Trophoblast cell (in vitro differentiated cells and primary cell): ENCODE data around the gene IL16.
A peak's percentile ranks its signal among the peaks of the same experiment; 100 is the strongest.
"Not testable (repeated sequence)": the region's sequence is repeated elsewhere in the genome, so short reads cannot be mapped to it uniquely, and the experiment has no call there.

Experiments used
- DNase-seq, 2 donors: peaks; one replicate each; pipeline ENCODE4 v3.0.0-alpha.2; 2016
- H2AFZ ChIP-seq: 2 replicates; pipeline ENCODE4 v1.6.1; 2013; ENCODE audit warnings: low read length, moderate library complexity, mild to moderate bottlenecking; ENCODE audit not compliant: insufficient read depth, poor library complexity
- H2AK5ac ChIP-seq: 2 replicates; pipeline ENCODE4 v1.6.1; 2013; ENCODE audit warnings: mild to moderate bottlenecking, low read length
- H2BK120ac ChIP-seq: 2 replicates; pipeline ENCODE4 v1.6.1; 2013; ENCODE audit warnings: low read length, mild to moderate bottlenecking, moderate library complexity; ENCODE audit not compliant: insufficient read depth, poor library complexity
- H2BK12ac ChIP-seq: 2 replicates; pipeline ENCODE4 v1.6.1; 2013; ENCODE audit warnings: mild to moderate bottlenecking, low read length, moderate library complexity
- H2BK5ac ChIP-seq: 2 replicates; pipeline ENCODE4 v1.6.1; 2013; ENCODE audit warnings: low read length, low read depth, moderate library complexity, mild to moderate bottlenecking; ENCODE audit not compliant: poor library complexity
- H3K14ac ChIP-seq: 2 replicates; pipeline ENCODE4 v1.6.1; 2013; ENCODE audit warnings: mild to moderate bottlenecking, low read length
- H3K18ac ChIP-seq: 2 replicates; pipeline ENCODE4 v1.6.1; 2013; ENCODE audit warnings: mild to moderate bottlenecking, low read length
- H3K23ac ChIP-seq: 2 replicates; pipeline ENCODE4 v1.6.1; 2013; ENCODE audit warnings: low read length
- H3K27ac ChIP-seq: 2 replicates; pipeline ENCODE4 v1.5.1; 2013; ENCODE audit warnings: low read depth, mild to moderate bottlenecking, inconsistent platforms, low read length, moderate library complexity
- H3K27me3 ChIP-seq: 2 replicates; pipeline ENCODE4 v1.6.1; 2013; ENCODE audit warnings: inconsistent platforms, mild to moderate bottlenecking, low read length, moderate library complexity; ENCODE audit not compliant: insufficient read depth
- H3K36me3 ChIP-seq, 2 experiments: 1 replicate in 1 of 2; 2 replicates in 1 of 2; pipeline ENCODE4 v1.6.1; 2013; ENCODE audit warnings: low read length in 2 of 2, mild to moderate bottlenecking in 2 of 2, moderate library complexity in 1 of 2; ENCODE audit not compliant: insufficient read depth in 2 of 2, control insufficient read depth in 1 of 2
- H3K4ac ChIP-seq: 2 replicates; pipeline ENCODE4 v1.6.1; 2013; ENCODE audit warnings: low read depth, mild to moderate bottlenecking, low read length, moderate library complexity
- H3K4me1 ChIP-seq, 2 experiments: 1 replicate in 1 of 2; 2 replicates in 1 of 2; pipeline ENCODE4 v1.6.1; 2013; ENCODE audit warnings: low read length in 2 of 2, mild to moderate bottlenecking in 2 of 2, moderate library complexity in 1 of 2; ENCODE audit not compliant: insufficient read depth in 2 of 2, control insufficient read depth in 1 of 2
- H3K4me2 ChIP-seq: 2 replicates; pipeline ENCODE4 v1.6.1; 2013; ENCODE audit warnings: inconsistent platforms, mild to moderate bottlenecking, low read length, moderate library complexity
- H3K4me3 ChIP-seq: 2 replicates; pipeline ENCODE4 v1.5.1; 2013; ENCODE audit warnings: mild to moderate bottlenecking, low read depth, low read length, inconsistent platforms
- H3K79me1 ChIP-seq: one replicate; pipeline ENCODE4 v1.6.1; 2013; ENCODE audit warnings: low read length
- H3K79me2 ChIP-seq: 2 replicates; pipeline ENCODE4 v1.6.1; 2013; ENCODE audit warnings: low read length, mild to moderate bottlenecking; ENCODE audit not compliant: control insufficient read depth, insufficient read depth, poor library complexity
- H3K9ac ChIP-seq: 2 replicates; pipeline ENCODE4 v1.6.1; 2013; ENCODE audit warnings: mild to moderate bottlenecking, low read length
- H3K9me3 ChIP-seq: 2 replicates; pipeline ENCODE4 v1.6.1; 2013; ENCODE audit warnings: low read depth, mild to moderate bottlenecking, control low read depth, inconsistent platforms, low read length; ENCODE audit not compliant: insufficient read depth
- H4K12ac ChIP-seq: 2 replicates; pipeline ENCODE4 v1.6.1; 2013; ENCODE audit warnings: low read depth, mild to moderate bottlenecking, low read length, moderate library complexity
- H4K8ac ChIP-seq: 2 replicates; pipeline ENCODE4 v1.6.1; 2013; ENCODE audit warnings: low read depth, mild to moderate bottlenecking, low read length, moderate library complexity
- H4K91ac ChIP-seq: one replicate; pipeline ENCODE4 v1.6.1; 2013; ENCODE audit warnings: low read depth, mild to moderate bottlenecking, low read length, moderate library complexity
- WGBS: extraction: QIAGEN DNeasy Blood & Tissue Kit; methylation state at CpG from one replicate; pipeline ENCODE4 v1.1.7; 2013; ENCODE audit warnings: missing lambda C conversion rate; ENCODE audit not compliant: insufficient read length, insufficient coverage; ENCODE audit errors: extremely low coverage; 5-methylcytosine and 5-hydroxymethylcytosine counted together

Gene IL16

DNA sequence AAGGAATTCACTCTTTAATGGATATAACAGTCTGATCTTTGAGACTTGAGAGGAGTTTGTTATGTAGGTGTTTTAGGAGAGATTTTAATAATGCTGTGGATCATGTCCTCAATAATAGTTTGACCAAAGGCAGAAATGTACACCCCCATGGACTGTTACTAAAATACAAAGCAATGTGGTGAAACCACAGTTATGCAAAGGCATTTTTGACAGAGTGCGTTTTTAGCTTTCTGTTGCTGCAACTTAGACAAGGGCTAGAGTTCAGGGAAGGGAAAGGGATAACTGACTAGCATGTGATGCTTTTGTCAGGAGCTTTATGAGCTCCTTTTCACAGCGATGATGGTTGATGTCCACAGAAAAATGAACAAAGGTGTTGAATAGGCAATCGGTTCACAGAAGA is 130.8 kb downstream of the IL16 start:
- H2BK12ac ChIP-seq = no peak overlapping the region

GRCh38 chr15:81329446-81329845 is 132.8 kb downstream of the IL16 start:
- no peaks in the 10 kb centered on the region for H3K27me3 ChIP-seq
- H3K4me3 ChIP-seq = no peak overlapping the region
- no peak overlapping the region for H2AFZ ChIP-seq
- H3K18ac ChIP-seq = no peak overlapping the region
- DNase-seq = no peak
- no peak overlapping the region for H2BK120ac ChIP-seq
- H3K79me1 ChIP-seq = no peaks in the 10 kb centered on the region
- WGBS = no CpG with 5 or more reads among the region's 2 CpGs
- H2BK12ac ChIP-seq = no peak overlapping the region
- no peaks in the 10 kb centered on the region for H3K9me3 ChIP-seq
- H3K23ac ChIP-seq = no peak overlapping the region
- H2BK5ac ChIP-seq = no peak overlapping the region
- no peak overlapping the region for H3K27ac ChIP-seq
- no peak overlapping the region for H3K9ac ChIP-seq
- peaks cover 2 to 3% of the 10 kb centered on the region in 2 experiments for H3K4me1 ChIP-seq
- H4K8ac ChIP-seq = no peak overlapping the region
- H2AK5ac ChIP-seq = no peak overlapping the region
- no peaks in the 10 kb centered on the region for H3K36me3 ChIP-seq
- no peak overlapping the region for H4K12ac ChIP-seq
- H3K4ac ChIP-seq = no peak overlapping the region
- no peak overlapping the region for H3K4me2 ChIP-seq
- H3K79me2 ChIP-seq = peaks cover under 1% of the 10 kb centered on the region
- no peak overlapping the region for H4K91ac ChIP-seq
- H3K14ac ChIP-seq = no peak overlapping the region

More for the DNA sequence above, 130.8 kb downstream of the IL16 start:
- Histone ChIP-seq H3K79me2 (peaks cover 2% of the 10 kb centered on the region), H3K4me1 (peaks cover 2 to 4% of the 10 kb centered on the region in 2 experiments), H3K27ac (no peak overlapping the region), H2BK5ac (no peak overlapping the region), H3K9ac (no peak overlapping the region), H3K36me3 (no peaks in the 10 kb centered on the region), H4K12ac (no peak overlapping the region), H3K18ac (no peak overlapping the region), H3K9me3 (no peaks in the 10 kb centered on the region), H3K4me3 (no peak overlapping the region), H3K23ac (no peak overlapping the region), H3K79me1 (peaks cover 2% of the 10 kb centered on the region), H4K91ac (no peak overlapping the region), H3K27me3 (no peaks in the 10 kb centered on the region), H3K4ac (no peak overlapping the region), H3K14ac (no peak overlapping the region), H2BK120ac (no peak overlapping the region), H3K4me2 (no peak overlapping the region), H2AK5ac (no peak overlapping the region), H2AFZ (no peak overlapping the region), H4K8ac (no peak overlapping the region)
- WGBS = no CpG with 5 or more reads among the region's 3 CpGs
- DNase-seq = peak in 1 of 2 donors; percentile 72

GRCh38 chr15:81330366-81331090 is 133.8 kb downstream of the IL16 start:
- Histone ChIP-seq H3K79me1 (no peaks in the 10 kb centered on the region), H3K9ac (no peak overlapping the region), H2BK5ac (no peak overlapping the region), H4K12ac (no peak overlapping the region), H3K27ac (no peak overlapping the region), H2BK120ac (no peak overlapping the region), H3K4me3 (no peak overlapping the region), H3K27me3 (no peaks in the 10 kb centered on the region), H2BK12ac (no peak overlapping the region), H3K23ac (no peak overlapping the region), H3K4ac (no peak overlapping the region), H3K18ac (no peak overlapping the region), H3K14ac (no peak overlapping the region), H4K91ac (no peak overlapping the region), H3K36me3 (no peaks in the 10 kb centered on the region), H3K4me2 (no peak overlapping the region), H2AFZ (no peak overlapping the region), H4K8ac (no peak overlapping the region), H2AK5ac (no peak overlapping the region), H3K4me1 (peaks cover 2% of the 10 kb centered on the region in 2 experiments), H3K9me3 (no peaks in the 10 kb centered on the region), H3K79me2 (no peaks in the 10 kb centered on the region)
- WGBS = no CpG with 5 or more reads among the region's 5 CpGs
- no peak for DNase-seq

- H3K4ac ChIP-seq, H3K79me2 ChIP-seq, DNase-seq, H4K12ac ChIP-seq, H2BK120ac ChIP-seq, H3K4me2 ChIP-seq, H3K27ac ChIP-seq, H3K14ac ChIP-seq, H2AK5ac ChIP-seq, H4K91ac ChIP-seq, H3K79me1 ChIP-seq, H3K23ac ChIP-seq, H2BK12ac ChIP-seq, H3K4me3 ChIP-seq, H4K8ac ChIP-seq, H3K27me3 ChIP-seq, H3K18ac ChIP-seq, H3K36me3 ChIP-seq, H3K9ac ChIP-seq, H2BK5ac ChIP-seq, H3K4me1 ChIP-seq, H3K9me3 ChIP-seq, H2AFZ ChIP-seq: not testable (repeated sequence)
- no CpG with 5 or more reads among the region's 9 CpGs for WGBS
These were observed 134.5 kb downstream of the IL16 start for GRCh38 chr15:81331141-81331540.
